Muscle layer of duodenum (tissue), 2 donors: ENCODE data around the gene CADPS2.
"Not testable (repeated sequence)": the region's sequence is repeated elsewhere in the genome, so short reads cannot be mapped to it uniquely, and the experiment has no call there.

ENCODE experiments used
- H3K27ac ChIP-seq: one replicate; pipeline ENCODE4 v1.7.0; 2013; ENCODE audit warnings: mild to moderate bottlenecking, low read length
- H3K27me3 ChIP-seq: one replicate; pipeline ENCODE4 v1.7.0; 2013; ENCODE audit warnings: low read depth, mild to moderate bottlenecking, control low read depth, low read length
- H3K36me3 ChIP-seq, 2 donors: one replicate each; pipeline ENCODE4 v1.7.0; 2013; ENCODE audit warnings: low read length in 2 of 2, control low read depth in 1 of 2, mild to moderate bottlenecking in 1 of 2; ENCODE audit not compliant: insufficient read depth in 2 of 2, control insufficient read depth in 1 of 2
- H3K4me1 ChIP-seq, 2 donors: one replicate each; pipeline ENCODE4 v1.7.0; 2013; ENCODE audit warnings: low read length in 2 of 2, mild to moderate bottlenecking in 2 of 2, control low read depth in 1 of 2, moderate library complexity in 1 of 2; ENCODE audit not compliant: insufficient read depth in 2 of 2, control insufficient read depth in 1 of 2
- H3K4me3 ChIP-seq, 2 donors: one replicate each; pipeline ENCODE4 v1.7.0; 2013; ENCODE audit warnings: low read length in 2 of 2, low read depth in 1 of 2, mild to moderate bottlenecking in 1 of 2
- H3K9me3 ChIP-seq, 2 donors: one replicate each; pipeline ENCODE4 v1.7.0; 2013; ENCODE audit warnings: low read length in 2 of 2, control low read depth in 1 of 2, mild to moderate bottlenecking in 1 of 2; ENCODE audit not compliant: control insufficient read depth in 1 of 2
- donor health status: healthy.

CADPS2 gene

DNA sequence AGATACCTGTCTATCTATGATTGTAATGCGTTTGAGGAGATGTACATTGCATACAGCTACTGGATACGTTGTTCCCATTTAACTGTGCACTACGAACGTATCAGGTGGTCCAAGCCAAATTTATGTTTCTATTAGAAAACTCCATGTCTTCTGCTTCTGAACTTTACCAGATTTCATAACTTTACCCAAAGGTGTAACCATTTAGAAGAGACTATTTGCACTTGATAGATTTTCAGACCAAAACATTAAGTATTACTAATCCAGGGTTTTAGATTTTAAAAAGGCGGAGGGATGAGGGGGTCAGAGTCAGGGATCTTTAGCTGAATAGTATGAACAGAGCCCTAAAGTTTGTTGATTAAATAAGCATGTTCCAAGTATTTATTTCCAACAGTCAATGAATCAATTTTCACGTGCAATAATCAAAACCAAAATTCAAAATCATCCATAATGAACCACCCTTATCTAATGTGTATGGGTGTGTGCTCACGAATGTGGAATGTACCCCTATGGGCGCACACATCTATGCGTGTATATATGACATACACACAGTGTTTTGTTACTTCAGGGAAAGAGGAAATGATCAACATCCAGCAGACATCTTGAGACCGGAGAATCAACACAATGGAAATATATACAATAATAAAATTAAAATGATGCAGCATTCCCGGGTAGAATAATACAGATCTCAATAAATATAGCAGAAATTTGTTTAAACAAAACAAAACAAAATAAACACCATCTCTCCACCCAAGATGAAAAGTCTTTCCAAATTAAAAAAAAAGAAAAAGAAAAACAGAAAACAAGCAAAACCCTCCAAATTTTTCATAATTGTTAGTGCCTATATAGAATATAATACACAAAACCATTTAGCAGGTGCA, 585.1 kb downstream of the CADPS2 start:
- H3K27ac ChIP-seq, result no peak overlapping the region
- H3K27me3 ChIP-seq, result peaks cover 70% of the 10 kb centered on the region
- H3K4me1 ChIP-seq, result peaks cover 0 to 45% of the 10 kb centered on the region in 2 donors
- H3K36me3 ChIP-seq, result no peaks in the 10 kb centered on the region
- H3K9me3 ChIP-seq, result no peaks in the 10 kb centered on the region
- H3K4me3 ChIP-seq, result no peak overlapping the region

GRCh38 chr7:122300211-122300932, 585.9 kb downstream of the CADPS2 start:
- no peaks in the 10 kb centered on the region for H3K36me3 ChIP-seq
- peaks cover 62% of the 10 kb centered on the region for H3K27me3 ChIP-seq
- H3K4me3 ChIP-seq, result peak overlapping the region in 1 of 2 donors; percentile 33
- H3K9me3 ChIP-seq, result no peaks in the 10 kb centered on the region
- no peak overlapping the region for H3K27ac ChIP-seq
- peaks cover 0 to 37% of the 10 kb centered on the region in 2 donors for H3K4me1 ChIP-seq

DNA sequence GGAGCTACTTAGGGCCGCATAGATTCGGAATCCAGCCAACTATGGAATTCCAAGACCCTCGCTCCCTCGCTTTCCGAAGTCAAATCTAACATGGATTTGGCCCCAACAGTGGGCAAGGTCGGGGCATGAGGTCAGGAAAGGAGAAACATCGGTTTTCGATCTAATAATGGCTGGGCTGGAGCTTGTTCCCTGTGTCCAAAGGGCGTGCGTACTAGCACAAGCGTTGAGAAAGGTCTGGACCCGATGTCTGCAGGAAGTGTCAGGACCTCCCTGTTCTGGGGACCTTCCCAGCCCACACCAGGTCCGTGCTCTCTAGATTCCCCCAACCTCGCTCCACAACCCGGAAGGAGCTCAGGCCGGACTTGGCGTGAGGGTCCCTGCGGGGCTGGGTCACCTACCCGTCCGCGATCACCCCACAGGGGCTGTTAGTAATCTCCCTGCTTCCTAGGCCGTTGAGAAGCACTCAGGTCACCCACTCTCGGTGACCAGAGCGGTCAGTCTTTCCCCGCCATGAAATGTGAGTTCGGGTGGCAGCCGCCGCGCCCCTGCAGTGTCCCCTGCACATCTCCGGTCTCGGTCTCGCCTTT, 586.5 kb downstream of the CADPS2 start:
- no peaks in the 10 kb centered on the region for H3K9me3 ChIP-seq
- peak overlapping the region in 1 of 2 donors; percentile 33 for H3K4me3 ChIP-seq
- H3K27me3 ChIP-seq, result peaks cover 56% of the 10 kb centered on the region
- no peaks in the 10 kb centered on the region for H3K36me3 ChIP-seq
- no peak overlapping the region for H3K27ac ChIP-seq
- H3K4me1 ChIP-seq, result peaks cover 0 to 30% of the 10 kb centered on the region in 2 donors

GRCh38 chr7:122298618-122299017, 587.6 kb downstream of the CADPS2 start:
- Histone ChIP-seq H3K36me3 (no peaks in the 10 kb centered on the region), H3K27ac (no peak overlapping the region), H3K27me3 (peaks cover 45% of the 10 kb centered on the region), H3K9me3 (no peaks in the 10 kb centered on the region), H3K4me1 (peaks cover 0 to 20% of the 10 kb centered on the region in 2 donors), H3K4me3 (no peak overlapping the region)

DNA sequence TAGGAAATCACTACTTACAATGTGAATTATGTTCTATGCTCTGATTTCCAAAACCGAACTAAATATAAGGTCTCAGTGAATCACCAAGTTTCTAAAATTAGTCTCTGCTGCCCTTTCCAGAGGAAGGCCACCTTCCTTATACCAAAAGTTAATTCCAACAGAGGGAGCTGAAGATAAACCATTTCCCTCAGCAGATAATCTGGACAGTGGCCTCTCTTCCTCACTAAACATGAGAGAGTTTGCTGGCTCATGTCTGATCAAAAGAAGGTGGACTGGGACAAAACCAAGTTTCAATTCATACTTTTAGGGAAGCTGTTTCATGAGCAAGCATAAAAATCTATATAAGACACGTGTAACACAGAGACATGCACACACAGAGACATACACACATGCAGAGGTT, 588.1 kb downstream of the CADPS2 start:
- no peaks in the 10 kb centered on the region for H3K36me3 ChIP-seq
- H3K9me3 ChIP-seq, result no peaks in the 10 kb centered on the region
- H3K4me1 ChIP-seq, result peaks cover 0 to 19% of the 10 kb centered on the region in 2 donors
- no peak overlapping the region for H3K27ac ChIP-seq
- H3K27me3 ChIP-seq, result peaks cover 43% of the 10 kb centered on the region
- H3K4me3 ChIP-seq, result no peak overlapping the region

- Histone ChIP-seq H3K27ac (no peak overlapping the region), H3K27me3 (no peaks in the 10 kb centered on the region), H3K4me1 (no peaks in the 10 kb centered on the region), H3K9me3 (peaks cover 0 to 14% of the 10 kb centered on the region in 2 donors), H3K36me3 (no peaks in the 10 kb centered on the region), H3K4me3 (no peak overlapping the region)
Observed at GRCh38 chr7:122291189-122291588, 595.1 kb downstream of the CADPS2 start.

GRCh38 chr7:122290476-122290875, 595.8 kb downstream of the CADPS2 start:
- Histone ChIP-seq H3K27me3 (no peaks in the 10 kb centered on the region), H3K36me3 (no peaks in the 10 kb centered on the region), H3K4me1 (no peaks in the 10 kb centered on the region), H3K27ac (no peak overlapping the region), H3K9me3 (peaks cover 0 to 14% of the 10 kb centered on the region in 2 donors), H3K4me3 (no peak overlapping the region)

DNA sequence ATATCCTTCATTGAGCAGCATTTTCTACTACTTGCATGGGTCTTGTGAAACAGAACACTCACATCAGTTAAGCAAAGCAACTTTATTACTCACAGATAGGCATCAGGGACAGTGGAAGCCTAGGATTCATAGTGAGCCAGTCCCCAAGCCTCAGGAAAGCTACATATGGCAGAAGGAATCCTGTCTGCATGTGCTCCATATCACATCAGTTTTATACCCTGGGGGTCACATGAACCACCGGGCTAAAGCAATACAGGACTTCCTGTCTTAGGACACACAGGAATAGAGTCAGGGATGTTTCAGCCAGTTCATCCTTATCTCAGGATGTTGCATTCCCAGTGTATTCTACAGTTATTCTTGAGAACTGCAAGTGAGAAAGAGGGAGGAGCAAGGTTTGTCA, 596.8 kb downstream of the CADPS2 start:
- H3K27me3 ChIP-seq, result no peaks in the 10 kb centered on the region
- peaks cover 0 to 14% of the 10 kb centered on the region in 2 donors for H3K9me3 ChIP-seq
- H3K4me1 ChIP-seq, result no peaks in the 10 kb centered on the region
- no peaks in the 10 kb centered on the region for H3K36me3 ChIP-seq
- no peak overlapping the region for H3K4me3 ChIP-seq
- H3K27ac ChIP-seq, result no peak overlapping the region

DNA sequence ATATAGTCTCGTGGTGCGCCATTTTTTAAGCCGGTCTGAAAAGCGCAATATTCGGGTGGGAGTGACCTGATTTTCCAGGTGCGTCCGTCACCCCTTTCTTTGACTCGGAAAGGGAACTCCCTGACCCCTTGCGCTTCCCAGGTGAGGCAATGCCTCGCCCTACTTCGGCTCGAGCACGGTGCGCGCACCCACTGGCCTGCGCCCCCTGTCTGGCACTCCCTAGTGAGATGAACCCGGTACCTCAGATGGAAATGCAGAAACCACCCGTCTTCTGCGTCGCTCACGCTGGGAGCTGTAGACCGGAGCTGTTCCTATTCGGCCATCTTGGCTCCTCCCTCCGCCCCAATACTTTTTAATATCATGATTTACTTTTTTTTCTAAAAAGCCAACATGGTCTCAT, 601.7 kb downstream of the CADPS2 start:
- not testable (repeated sequence) for H3K9me3 ChIP-seq, H3K27ac ChIP-seq, H3K36me3 ChIP-seq, H3K27me3 ChIP-seq, H3K4me1 ChIP-seq, H3K4me3 ChIP-seq

- H3K36me3 ChIP-seq, result no peaks in the 10 kb centered on the region
- H3K27me3 ChIP-seq, result no peaks in the 10 kb centered on the region
- no peaks in the 10 kb centered on the region for H3K9me3 ChIP-seq
- no peak overlapping the region for H3K4me3 ChIP-seq
- H3K4me1 ChIP-seq, result no peaks in the 10 kb centered on the region
- H3K27ac ChIP-seq, result no peak overlapping the region
Observed at GRCh38 chr7:122273117-122273516, 613.1 kb downstream of the CADPS2 start.

DNA sequence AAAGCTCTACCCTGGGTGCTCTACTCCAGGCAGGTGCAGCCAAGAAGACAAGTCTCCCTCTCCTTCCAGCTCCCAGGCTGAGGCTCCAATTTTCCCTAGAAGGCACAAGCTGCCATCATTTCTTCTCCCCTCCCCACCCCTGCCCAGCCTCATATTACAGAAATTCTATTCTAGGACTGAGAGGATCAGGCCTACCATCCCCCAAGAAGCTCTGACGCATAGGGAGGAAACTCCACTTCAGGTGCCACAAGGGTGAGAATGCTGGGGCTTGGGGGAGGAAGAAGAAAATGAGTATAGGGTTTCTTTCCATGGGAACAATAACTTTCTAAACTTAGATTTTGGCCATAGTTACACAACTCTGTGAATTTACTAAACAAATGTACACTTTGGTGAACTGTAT, 617.0 kb downstream of the CADPS2 start:
- H3K4me1 ChIP-seq, result no peaks in the 10 kb centered on the region
- no peak overlapping the region for H3K27ac ChIP-seq
- no peaks in the 10 kb centered on the region for H3K36me3 ChIP-seq
- no peak overlapping the region for H3K4me3 ChIP-seq
- H3K9me3 ChIP-seq, result no peaks in the 10 kb centered on the region
- H3K27me3 ChIP-seq, result no peaks in the 10 kb centered on the region
